ENCODE results near the gene SHC3. TPM values are rescaled to one million over a fixed set of nuclear protein-coding genes. Genes with fewer than 3 reads are reported as not detected.

SHC3 gene, protein sequence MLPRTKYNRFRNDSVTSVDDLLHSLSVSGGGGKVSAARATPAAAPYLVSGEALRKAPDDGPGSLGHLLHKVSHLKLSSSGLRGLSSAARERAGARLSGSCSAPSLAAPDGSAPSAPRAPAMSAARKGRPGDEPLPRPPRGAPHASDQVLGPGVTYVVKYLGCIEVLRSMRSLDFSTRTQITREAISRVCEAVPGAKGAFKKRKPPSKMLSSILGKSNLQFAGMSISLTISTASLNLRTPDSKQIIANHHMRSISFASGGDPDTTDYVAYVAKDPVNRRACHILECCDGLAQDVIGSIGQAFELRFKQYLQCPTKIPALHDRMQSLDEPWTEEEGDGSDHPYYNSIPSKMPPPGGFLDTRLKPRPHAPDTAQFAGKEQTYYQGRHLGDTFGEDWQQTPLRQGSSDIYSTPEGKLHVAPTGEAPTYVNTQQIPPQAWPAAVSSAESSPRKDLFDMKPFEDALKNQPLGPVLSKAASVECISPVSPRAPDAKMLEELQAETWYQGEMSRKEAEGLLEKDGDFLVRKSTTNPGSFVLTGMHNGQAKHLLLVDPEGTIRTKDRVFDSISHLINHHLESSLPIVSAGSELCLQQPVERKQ
- total RNA-seq: 1.2 and 4.1 TPM in 2 replicates

GRCh38 chr9:89177944-89178829 lies at the start of gene SHC3:
Gene SHC3, minus strand, starts transcription at chr9:89178818. Its CDS starts 358 bp downstream, at chr9:89178460.

DNA sequence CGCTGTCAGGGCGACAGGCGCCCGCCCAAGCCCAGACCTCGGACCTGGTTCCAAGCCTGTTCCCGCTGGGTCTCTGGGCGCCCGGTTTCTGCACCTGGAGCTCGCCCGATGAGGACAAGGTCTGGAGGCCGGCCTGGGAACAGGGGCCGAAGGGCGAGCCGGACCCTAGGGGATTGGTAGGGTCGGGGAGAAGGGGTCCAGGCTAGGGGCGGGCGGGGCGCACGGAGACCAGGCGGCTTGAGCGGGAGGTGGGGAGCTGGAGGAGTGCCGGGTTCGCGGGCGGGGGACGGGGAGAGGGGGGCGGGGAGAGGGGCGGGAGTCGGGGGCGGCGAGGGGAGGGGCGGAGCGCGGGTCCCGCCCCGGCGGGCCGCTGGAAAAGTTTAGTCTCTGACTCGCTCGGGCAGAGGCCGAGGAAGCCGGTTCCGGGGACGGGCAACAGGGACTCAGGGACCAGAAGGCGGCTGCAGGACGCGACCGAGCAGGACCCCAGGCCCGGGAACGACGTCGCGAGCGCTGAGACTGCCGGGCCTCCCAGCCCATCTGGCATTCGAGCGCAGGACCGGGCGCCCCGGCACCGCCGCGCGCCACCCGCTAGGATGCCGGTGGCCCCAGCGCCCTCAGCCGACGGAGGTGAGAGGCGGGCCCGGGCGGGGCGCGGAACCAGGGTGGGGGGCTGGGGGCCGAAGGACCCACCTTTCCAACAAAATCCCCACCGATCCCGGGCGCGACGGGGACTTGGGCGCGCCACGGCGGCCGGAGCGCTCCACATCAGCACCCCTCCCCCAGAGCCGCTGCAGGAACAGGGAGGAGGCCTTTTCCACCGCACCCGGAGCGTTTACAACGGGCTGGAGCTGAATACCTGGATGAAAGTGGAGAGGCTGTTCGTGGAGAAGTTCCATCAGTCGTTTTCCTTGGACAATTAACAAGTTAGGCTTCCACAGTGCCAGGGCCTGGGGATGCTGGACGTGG lies 187.3 kb downstream of the SHC3 start, which contains the start of gene S1PR3:
Gene S1PR3, plus strand, starts transcription at position 403 of the 969 bp plus-strand sequence. CDS start 9,733 bp downstream, outside the sequence.

Other genes starting within 250 kb of the SHC3 start
- gene S1PR3, start 187.3 kb downstream of the SHC3 start, total RNA-seq: 75.8 and 76.9 TPM in 2 replicates
- gene CKS2, start 132.4 kb upstream of the SHC3 start, total RNA-seq: 269 and 355 TPM in 2 replicates
- 18.4 and 21.3 TPM in 2 replicates for gene SECISBP2, start 139.7 kb upstream of the SHC3 start, total RNA-seq

Measured in myometrial cell (primary cell).